Testis (tissue), 3 donors: ENCODE measurements around the gene TGM2. TPM values are rescaled to one million over a fixed set of nuclear protein-coding genes. Genes with fewer than 3 reads are reported as not detected.

Experiments
- DNase-seq: peaks from one replicate; pipeline ENCODE4 v3.0.0-alpha.2; 2019
- H3K27ac ChIP-seq, 2 donors: fragments of 200-600 bp; sonication (generic); one replicate each; pipeline ENCODE4 v1.5.1; 2019
- H3K27me3 ChIP-seq: fragments of 200-600 bp; sonication (generic); one replicate; pipeline ENCODE4 v1.5.1; 2019
- H3K36me3 ChIP-seq: fragments of 200-600 bp; sonication (generic); one replicate; pipeline ENCODE4 v1.5.1; 2017; ENCODE audit warnings: low read depth; ENCODE audit errors: missing control alignments
- H3K4me1 ChIP-seq: fragments of 200-600 bp; sonication (generic); one replicate; pipeline ENCODE4 v1.5.1; 2019
- H3K4me3 ChIP-seq, 2 donors: fragments of 200-600 bp; sonication (generic); one replicate each; pipeline ENCODE4 v1.5.1; 2017 to 2019
- H3K9me3 ChIP-seq: fragments of 200-600 bp; sonication (generic); one replicate; pipeline ENCODE4 v1.5.1; 2017
- POLR2A ChIP-seq: fragments of 450-650 bp; IDR thresholded peaks from one replicate; pipeline ENCODE4 v1.6.1; 2017; ENCODE audit warnings: antibody characterized with exemption, mild to moderate bottlenecking, moderate library complexity
- WGBS, 2 donors: methylation state at CpG; one replicate each; pipeline ENCODE4 v1.1.5; 2018; 5-methylcytosine and 5-hydroxymethylcytosine counted together
- intact Hi-C: fragments of 100-400 bp; cut with DNase I; formaldehyde crosslinking; loops from one replicate; pipeline ENCODE4 v1.15.1; 2023; ENCODE audit warnings: low total_unique reads
- polyA plus RNA-seq: library from polyadenylated mRNA; stranded (reverse); fragments of 350-450 nt; fragmentation: Illumina TruSeq; extraction: RNeasy Lipid Tissue Mini Kit (QIAGEN cat#74804); gene quantifications from one replicate; pipeline ENCODE4 v1.2.3, GENCODE V29; 2014; ENCODE audit warnings: low read depth, low replicate concordance; ENCODE audit not compliant: insufficient read depth
- total RNA-seq, 2 donors: library from RNA; depleted of rRNA; stranded (reverse); fragments of >200 nt; gene quantifications; one replicate each; pipeline ENCODE4 v1.2.3, GENCODE V29; 2016
- TF ChIP-seq, protein P1 (sequence below), 3 experiments: fragments of 450-650 bp in 2 of 3; fragments of 200-600 bp in 1 of 3; sonication (generic) in 1 of 3; IDR thresholded peaks; one replicate each; pipeline ENCODE4 v1.5.1; 2016 to 2019; ENCODE audit warnings: antibody characterized with exemption in 3 of 3, mild to moderate bottlenecking in 2 of 3, moderate library complexity in 1 of 3

The TGM2 gene
- total and polyA plus RNA-seq, 3 donors from 2014 or later = 3.2 to 49.0 (median 8.5) TPM

DNA sequence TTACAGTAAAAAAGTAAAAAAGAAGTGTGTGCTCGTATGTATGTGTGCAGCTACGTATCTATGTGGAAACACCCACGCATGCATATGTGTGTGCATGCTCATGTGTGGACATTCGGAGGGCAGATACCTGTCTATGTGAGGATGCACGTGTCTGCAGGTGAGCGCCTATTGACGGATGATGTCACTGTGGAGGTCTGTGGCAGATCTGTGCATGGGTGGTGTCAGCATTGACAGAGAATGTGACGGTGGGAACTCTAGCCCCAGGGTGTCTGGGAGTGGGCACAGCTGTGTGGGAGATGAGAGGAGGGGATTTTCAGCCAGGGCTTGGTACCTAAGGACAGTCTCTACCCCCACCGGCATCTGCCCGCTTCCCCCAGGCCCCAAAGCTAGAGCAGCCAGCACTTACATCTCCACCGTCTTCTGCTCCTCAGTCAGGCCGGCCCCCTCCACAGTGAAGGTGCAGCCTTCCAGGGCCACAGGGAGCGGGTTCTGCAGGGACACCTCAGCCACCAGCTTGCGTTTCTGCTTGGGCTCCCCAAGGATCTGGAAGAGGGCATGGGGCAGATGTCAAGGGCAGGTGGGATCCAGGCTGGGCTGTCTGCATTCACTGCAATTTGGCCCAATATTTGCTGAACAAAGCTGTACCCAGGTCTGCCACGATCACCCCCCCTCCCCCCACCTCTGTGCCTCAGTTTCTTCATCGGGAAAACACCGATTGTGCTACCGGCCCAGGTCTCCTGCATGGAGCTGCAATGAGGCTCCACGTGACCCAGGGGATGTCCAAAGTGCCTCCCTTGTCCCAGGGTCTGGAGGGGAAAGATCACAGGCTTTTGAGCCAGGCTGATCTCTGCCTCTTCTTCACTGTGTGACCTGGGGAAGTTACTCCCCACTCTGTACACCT lies 34.1 kb downstream of the TGM2 start:
- Histone ChIP-seq H3K4me1 (peaks cover 16% of the 10 kb centered on the region), H3K27me3 (no peaks in the 10 kb centered on the region), H3K4me3 (no peak overlapping the region), H3K36me3 (no peaks in the 10 kb centered on the region), H3K27ac (no peak overlapping the region), H3K9me3 (no peaks in the 10 kb centered on the region)
- no peak for TF ChIP-seq POLR2A
- TF ChIP-seq, protein P1, sequence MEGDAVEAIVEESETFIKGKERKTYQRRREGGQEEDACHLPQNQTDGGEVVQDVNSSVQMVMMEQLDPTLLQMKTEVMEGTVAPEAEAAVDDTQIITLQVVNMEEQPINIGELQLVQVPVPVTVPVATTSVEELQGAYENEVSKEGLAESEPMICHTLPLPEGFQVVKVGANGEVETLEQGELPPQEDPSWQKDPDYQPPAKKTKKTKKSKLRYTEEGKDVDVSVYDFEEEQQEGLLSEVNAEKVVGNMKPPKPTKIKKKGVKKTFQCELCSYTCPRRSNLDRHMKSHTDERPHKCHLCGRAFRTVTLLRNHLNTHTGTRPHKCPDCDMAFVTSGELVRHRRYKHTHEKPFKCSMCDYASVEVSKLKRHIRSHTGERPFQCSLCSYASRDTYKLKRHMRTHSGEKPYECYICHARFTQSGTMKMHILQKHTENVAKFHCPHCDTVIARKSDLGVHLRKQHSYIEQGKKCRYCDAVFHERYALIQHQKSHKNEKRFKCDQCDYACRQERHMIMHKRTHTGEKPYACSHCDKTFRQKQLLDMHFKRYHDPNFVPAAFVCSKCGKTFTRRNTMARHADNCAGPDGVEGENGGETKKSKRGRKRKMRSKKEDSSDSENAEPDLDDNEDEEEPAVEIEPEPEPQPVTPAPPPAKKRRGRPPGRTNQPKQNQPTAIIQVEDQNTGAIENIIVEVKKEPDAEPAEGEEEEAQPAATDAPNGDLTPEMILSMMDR (IDR thresholded peaks at IDR 0.05) = no peak
- intact Hi-C loops = no loop called here
- 91 to 97% methylated on average over 9 to 19 of the region's 19 CpGs for WGBS, 2 donors
- DNase-seq = no peak

DNA sequence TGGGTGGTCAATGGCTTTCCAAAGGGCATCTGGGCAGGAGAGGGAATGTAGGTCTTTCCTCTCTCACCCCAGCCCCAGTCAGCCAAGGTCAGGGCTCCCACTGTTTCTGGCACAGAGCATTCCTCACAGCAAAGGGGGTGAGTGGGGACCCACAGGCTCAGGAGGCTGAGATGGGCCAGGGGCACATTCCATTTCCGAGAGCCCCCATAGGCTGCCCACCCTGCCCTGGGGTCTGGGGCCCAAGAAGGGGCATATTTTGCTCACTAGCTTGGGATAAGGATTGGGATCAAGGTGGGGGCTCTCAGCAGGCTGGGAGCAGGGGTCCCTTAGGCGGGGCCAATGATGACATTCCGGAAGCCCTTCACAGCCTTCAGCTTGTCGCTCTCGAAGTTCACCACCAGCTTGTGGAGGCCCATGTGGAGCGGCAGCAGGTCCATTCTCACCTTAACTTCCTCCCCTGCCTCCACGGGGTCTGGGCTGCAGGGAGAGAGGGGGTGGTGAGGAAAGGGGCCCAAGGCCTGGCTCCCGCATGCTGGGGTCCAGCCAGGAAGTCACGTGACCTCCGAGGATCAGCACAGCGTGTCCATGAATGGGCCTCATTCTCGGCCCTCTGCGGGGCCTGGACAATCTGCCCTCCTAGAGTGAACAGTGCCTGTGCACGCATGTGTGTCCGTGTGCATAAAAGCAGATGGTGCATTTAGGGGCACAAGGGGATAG lies 35.0 kb downstream of the TGM2 start:
- peaks cover 24% of the 10 kb centered on the region for H3K4me1 ChIP-seq
- 81 to 94% methylated on average over 9 to 15 of the region's 15 CpGs for WGBS, 2 donors
- no peak for DNase-seq
- TF ChIP-seq, protein P1 (IDR thresholded peaks at IDR 0.05) = no peak
- no peak for TF ChIP-seq POLR2A
- no peaks in the 10 kb centered on the region for H3K27me3 ChIP-seq
- H3K36me3 ChIP-seq = no peaks in the 10 kb centered on the region
- H3K9me3 ChIP-seq = no peaks in the 10 kb centered on the region
- H3K4me3 ChIP-seq = no peak overlapping the region
- no peak overlapping the region for H3K27ac ChIP-seq
- intact Hi-C loops = no loop called here

GRCh38 chr20:38129248-38129865 lies 35.7 kb downstream of the TGM2 start:
- no peaks in the 10 kb centered on the region for H3K9me3 ChIP-seq
- 88 to 92% methylated on average over 5 to 6 of the region's 6 CpGs for WGBS, 2 donors
- H3K4me3 ChIP-seq = no peak overlapping the region

DNA sequence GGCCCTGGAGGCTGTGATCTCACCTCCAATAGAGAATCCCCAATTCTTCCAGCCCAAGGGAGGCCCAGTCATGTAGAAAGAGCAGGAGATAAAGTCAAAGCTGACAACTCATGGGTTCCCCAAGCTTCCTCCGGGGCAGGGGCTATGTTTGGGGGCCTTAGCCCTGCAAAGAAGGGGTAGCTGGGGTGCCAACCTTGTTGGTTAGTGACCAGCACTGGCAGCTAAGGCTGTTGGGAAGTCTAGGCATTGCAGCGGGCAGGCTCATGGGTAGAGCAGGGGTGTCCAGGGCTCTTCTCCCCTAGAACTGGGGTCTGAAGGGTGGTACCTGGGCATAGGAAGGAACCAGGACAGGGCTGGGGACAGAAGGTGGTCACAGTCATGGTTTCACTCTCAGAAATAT lies 36.4 kb downstream of the TGM2 start:
- no peaks in the 10 kb centered on the region for H3K9me3 ChIP-seq
- no peak overlapping the region for H3K27ac ChIP-seq
- H3K4me3 ChIP-seq = no peak overlapping the region
- H3K27me3 ChIP-seq = no peaks in the 10 kb centered on the region
- DNase-seq = no peak
- H3K36me3 ChIP-seq = no peaks in the 10 kb centered on the region
- no peak for TF ChIP-seq POLR2A
- TF ChIP-seq, protein P1 (IDR thresholded peaks at IDR 0.05) = no peak
- peaks cover 13% of the 10 kb centered on the region for H3K4me1 ChIP-seq
- intact Hi-C loops = no loop called here
- WGBS, 2 donors = 100% methylated on average over 1 to 2 of the region's 2 CpGs

More at GRCh38 chr20:38129248-38129865, 35.7 kb downstream of the TGM2 start:
- no peaks in the 10 kb centered on the region for H3K27me3 ChIP-seq
- peaks cover 18% of the 10 kb centered on the region for H3K4me1 ChIP-seq
- no peak for DNase-seq
- no peaks in the 10 kb centered on the region for H3K36me3 ChIP-seq
- no peak overlapping the region for H3K27ac ChIP-seq
- intact Hi-C loops = no loop called here
- TF ChIP-seq POLR2A = no peak
- TF ChIP-seq, protein P1 (IDR thresholded peaks at IDR 0.05) = no peak
